Spleen (tissue), 11 donors: ENCODE results near the gene PUS10. TPM values are rescaled to one million over a fixed set of nuclear protein-coding genes. Genes with fewer than 3 reads are reported as not detected.
A peak's percentile ranks its signal among the peaks of the same experiment; 100 is the strongest.
"Not testable (repeated sequence)": the region's sequence is repeated elsewhere in the genome, so short reads cannot be mapped to it uniquely, and the experiment has no call there.

Source experiments
- DNase-seq: peaks from one replicate; pipeline ENCODE4 v3.0.0-alpha.2; 2020
- H3K27ac ChIP-seq, 8 donors: fragments of 200-600 bp; sonication (generic) in 7 of 8; 1 replicate in 4 of 8; 2 replicates in 4 of 8; pipeline versions ENCODE4 v1.5.0 to v1.8.0; 2016 to 2021; ENCODE audit warnings: inconsistent platforms in 4 of 8, mild to moderate bottlenecking in 4 of 8, moderate library complexity in 1 of 8
- H3K27me3 ChIP-seq, 7 donors: fragments of 200-600 bp; sonication (generic) in 6 of 7; replicated peaks in 1 of 7; 1 replicate in 4 of 7; 2 replicates in 3 of 7; pipeline versions ENCODE4 v1.5.0 to v1.8.0; 2016 to 2021; ENCODE audit warnings: inconsistent platforms in 3 of 7, mild to moderate bottlenecking in 1 of 7
- H3K36me3 ChIP-seq, 6 donors: fragments of 200-600 bp; sonication (generic) in 5 of 6; 1 replicate in 4 of 6; 2 replicates in 2 of 6; pipeline versions ENCODE4 v1.5.0 to v1.8.0; 2016 to 2021; ENCODE audit warnings: inconsistent platforms in 2 of 6
- H3K4me1 ChIP-seq, 6 donors: fragments of 200-600 bp; sonication (generic) in 5 of 6; 1 replicate in 3 of 6; 2 replicates in 3 of 6; pipeline versions ENCODE4 v1.5.0 to v1.8.0; 2016 to 2021; ENCODE audit warnings: inconsistent platforms in 3 of 6
- H3K4me3 ChIP-seq, 8 donors: fragments of 200-600 bp; sonication (generic) in 7 of 8; 1 replicate in 4 of 8; 2 replicates in 4 of 8; pipeline versions ENCODE4 v1.5.0 to v1.8.0; 2016 to 2021; ENCODE audit warnings: inconsistent platforms in 4 of 8, mild to moderate bottlenecking in 4 of 8, moderate library complexity in 2 of 8
- H3K9me3 ChIP-seq, 8 donors: fragments of 200-600 bp; sonication (generic) in 7 of 8; 1 replicate in 4 of 8; 2 replicates in 4 of 8; pipeline versions ENCODE4 v1.5.0 to v1.8.0; 2016 to 2021; ENCODE audit warnings: inconsistent platforms in 4 of 8
- POLR2A ChIP-seq, 3 donors: fragments of 450-650 bp; IDR thresholded peaks; one replicate each; pipeline ENCODE4 v1.5.1; 2017; ENCODE audit warnings: antibody characterized with exemption in 3 of 3, mild to moderate bottlenecking in 1 of 3
- POLR2AphosphoS5 ChIP-seq, 3 donors: sonication (generic); formaldehyde crosslinking; IDR thresholded peaks; one replicate each; pipeline ENCODE4 v1.5.1; 2017; ENCODE audit warnings: antibody characterized with exemption in 3 of 3
- WGBS, 5 donors: extraction: QIAGEN DNeasy Blood & Tissue Kit in 3 of 5; methylation state at CpG; one replicate each; pipeline versions ENCODE4 v1.1.5 to v1.1.7; 2013 to 2018; 5-methylcytosine and 5-hydroxymethylcytosine counted together
- intact Hi-C: fragments of 100-400 bp; cut with DNase I; formaldehyde crosslinking; loops from one replicate; pipeline ENCODE4 v1.15.0; 2023; ENCODE audit warnings: low total_unique reads
- polyA plus RNA-seq, 3 donors: library from polyadenylated mRNA; stranded (reverse); fragments of 200-250 nt; gene quantifications; one replicate each; pipeline ENCODE4 v1.2.1, GENCODE V29; 2013
- total RNA-seq, 7 donors: library from RNA; depleted of rRNA in 3 of 7; stranded (reverse); fragments of >200 nt in 3 of 7; fragmentation: NEBNext Ultra II Directional in 4 of 7; extraction: Animal tissue kit (Norgen Biotek cat#: 25700) in 4 of 7; gene quantifications; one replicate each; pipeline versions ENCODE4 v1.1.0 to v1.2.1, GENCODE V29; 2016 to 2021
- TF ChIP-seq, protein P1 (sequence below), 11 experiments: fragments of 200-600 bp in 7 of 11; fragments of 450-650 bp in 4 of 11; sonication (generic) in 4 of 11; IDR thresholded peaks in 8 of 11; conservative IDR thresholded peaks in 3 of 11; 1 replicate in 7 of 11; 2 replicates in 4 of 11; pipeline versions ENCODE4 v1.4.0 to v1.8.0; 2016 to 2021; ENCODE audit warnings: antibody characterized with exemption in 11 of 11, inconsistent platforms in 4 of 11, mild to moderate bottlenecking in 1 of 11
- donor health status: healthy with polysubstance abuse.
- donor health status: DM: no; HTN: no; CAD: no; lungs with moderate emphysema.
- donor health status: DM: no; HTN: no; CAD: no.
- donor health status: Bipolar disorder and iron deficiency.
- donor health status: healthy.
- donor health status: DM: no; HTN: no; CAD: no.
- donor health status: DM: yes; HTN: yes; CAD: no.

The PUS10 gene
- total and polyA plus RNA-seq, 10 donors = 3.5 to 12.6 (median 6.4) TPM

DNA sequence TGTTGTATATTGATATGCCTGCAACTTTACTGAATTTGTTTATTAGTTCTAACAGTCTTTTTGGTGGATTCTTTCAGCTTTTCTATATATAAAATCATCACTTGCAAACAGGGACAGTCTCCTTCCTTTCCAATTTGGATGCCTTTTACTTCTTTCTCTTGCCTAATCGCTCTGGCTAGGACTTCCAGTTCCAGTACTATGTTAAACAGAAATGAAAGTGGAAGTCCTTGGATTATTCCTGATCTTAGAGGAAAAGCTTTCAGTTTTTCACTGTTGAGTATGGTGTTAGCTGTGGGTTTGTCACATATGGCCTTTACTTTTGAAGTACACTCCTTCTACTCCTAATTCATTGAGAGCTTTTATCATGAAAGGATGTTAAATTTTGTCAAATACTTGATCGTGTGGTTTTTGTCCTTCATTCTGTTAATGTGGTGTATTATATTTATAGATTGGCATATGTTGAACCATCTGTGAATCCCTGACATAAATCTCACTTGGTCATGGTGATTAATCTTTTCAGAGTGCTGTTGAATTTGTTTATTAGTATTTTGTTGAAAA is 83.8 kb downstream of the PUS10 start:
- H3K4me3 ChIP-seq = no peak overlapping the region
- TF ChIP-seq, protein P1, sequence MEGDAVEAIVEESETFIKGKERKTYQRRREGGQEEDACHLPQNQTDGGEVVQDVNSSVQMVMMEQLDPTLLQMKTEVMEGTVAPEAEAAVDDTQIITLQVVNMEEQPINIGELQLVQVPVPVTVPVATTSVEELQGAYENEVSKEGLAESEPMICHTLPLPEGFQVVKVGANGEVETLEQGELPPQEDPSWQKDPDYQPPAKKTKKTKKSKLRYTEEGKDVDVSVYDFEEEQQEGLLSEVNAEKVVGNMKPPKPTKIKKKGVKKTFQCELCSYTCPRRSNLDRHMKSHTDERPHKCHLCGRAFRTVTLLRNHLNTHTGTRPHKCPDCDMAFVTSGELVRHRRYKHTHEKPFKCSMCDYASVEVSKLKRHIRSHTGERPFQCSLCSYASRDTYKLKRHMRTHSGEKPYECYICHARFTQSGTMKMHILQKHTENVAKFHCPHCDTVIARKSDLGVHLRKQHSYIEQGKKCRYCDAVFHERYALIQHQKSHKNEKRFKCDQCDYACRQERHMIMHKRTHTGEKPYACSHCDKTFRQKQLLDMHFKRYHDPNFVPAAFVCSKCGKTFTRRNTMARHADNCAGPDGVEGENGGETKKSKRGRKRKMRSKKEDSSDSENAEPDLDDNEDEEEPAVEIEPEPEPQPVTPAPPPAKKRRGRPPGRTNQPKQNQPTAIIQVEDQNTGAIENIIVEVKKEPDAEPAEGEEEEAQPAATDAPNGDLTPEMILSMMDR (IDR thresholded peaks at IDR 0.05 in 8 of 11, conservative IDR thresholded peaks at IDR 0.05 in 3 of 11) = no peak
- TF ChIP-seq POLR2AphosphoS5 (IDR thresholded peaks at IDR 0.05) = no peak
- no peak for TF ChIP-seq POLR2A (IDR thresholded peaks at IDR 0.05)
- H3K4me1 ChIP-seq = peaks cover 7 to 43% (median 19%) of the 10 kb centered on the region in 6 donors
- H3K9me3 ChIP-seq = no peaks in the 10 kb centered on the region
- H3K27me3 ChIP-seq = no peaks in the 10 kb centered on the region
- 42 to 70% (median 53%) methylated on average over 2 of the region's 2 CpGs for whole genome bisulfite sequencing, 5 donors
- H3K36me3 ChIP-seq = peaks cover 0 to 48% (median 8%) of the 10 kb centered on the region in 6 donors
- H3K27ac ChIP-seq = peak overlapping the region in 7 of 8 donors; percentile 3 to 75 (median 57)
- intact Hi-C loops = no loop called here
- DNase-seq = no peak

DNA sequence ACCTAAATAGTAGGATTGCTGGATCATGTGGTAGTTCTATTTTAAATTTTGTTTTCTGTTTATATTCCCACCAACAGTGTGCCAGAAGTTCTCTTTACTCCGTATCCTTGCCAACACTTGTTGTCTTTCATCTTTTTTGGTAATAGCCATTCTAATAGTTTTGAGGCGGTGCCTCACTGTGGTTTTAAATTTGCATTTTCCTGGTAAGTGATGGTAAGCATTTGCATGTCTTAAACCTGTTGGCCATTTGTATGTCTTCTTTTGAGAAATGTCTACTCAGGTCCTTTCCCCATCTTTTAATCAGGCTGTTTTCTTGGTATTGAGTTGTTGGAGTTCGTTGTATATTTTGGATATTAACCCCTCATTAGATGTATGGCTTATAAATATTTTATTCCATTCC is 85.1 kb downstream of the PUS10 start:
- intact Hi-C loops = no loop called here
- H3K27ac ChIP-seq = peak overlapping the region in 2 of 8 donors; percentile 57 to 75
- no peak overlapping the region for H3K4me3 ChIP-seq
- TF ChIP-seq POLR2AphosphoS5 (IDR thresholded peaks at IDR 0.05) = no peak
- TF ChIP-seq, protein P1 (IDR thresholded peaks at IDR 0.05 in 8 of 11, conservative IDR thresholded peaks at IDR 0.05 in 3 of 11) = no peak
- TF ChIP-seq POLR2A (IDR thresholded peaks at IDR 0.05) = no peak
- DNase-seq = no peak
- no peaks in the 10 kb centered on the region for H3K27me3 ChIP-seq
- peaks cover 7 to 43% (median 19%) of the 10 kb centered on the region in 6 donors for H3K4me1 ChIP-seq
- WGBS, 5 donors = 87 to 95% (median 92%) methylated on average over 3 of the region's 3 CpGs
- H3K9me3 ChIP-seq = no peaks in the 10 kb centered on the region
- peaks cover 0 to 38% (median 8%) of the 10 kb centered on the region in 6 donors for H3K36me3 ChIP-seq

DNA sequence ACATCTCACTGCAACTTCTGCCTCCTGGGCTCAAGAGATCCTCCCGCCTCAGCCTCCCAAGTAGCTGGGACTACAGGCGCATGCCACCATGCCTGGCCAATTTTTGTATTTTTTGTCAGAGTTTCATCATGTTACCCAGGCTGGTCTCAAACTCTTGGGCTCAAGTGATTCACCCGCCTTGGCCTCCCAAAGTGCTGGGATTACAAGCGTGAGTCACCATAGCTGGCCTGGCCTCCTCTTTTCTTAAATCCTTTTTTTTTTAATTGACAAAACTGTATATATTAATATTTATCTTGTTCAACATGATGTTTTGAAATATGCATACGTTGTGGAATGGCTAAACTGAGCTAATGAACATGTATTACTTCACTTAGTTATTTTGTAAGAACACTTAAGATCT is 86.0 kb downstream of the PUS10 start:
- H3K27ac ChIP-seq, H3K9me3 ChIP-seq, intact Hi-C loops, DNase-seq, H3K27me3 ChIP-seq, H3K4me3 ChIP-seq: not testable (repeated sequence)
- WGBS, 5 donors = 88 to 96% (median 94%) methylated on average over 5 of the region's 5 CpGs
- H3K4me1 ChIP-seq = peaks cover 7 to 44% (median 18%) of the 10 kb centered on the region in 6 donors
- peaks cover 0 to 38% (median 11%) of the 10 kb centered on the region in 6 donors for H3K36me3 ChIP-seq

DNA sequence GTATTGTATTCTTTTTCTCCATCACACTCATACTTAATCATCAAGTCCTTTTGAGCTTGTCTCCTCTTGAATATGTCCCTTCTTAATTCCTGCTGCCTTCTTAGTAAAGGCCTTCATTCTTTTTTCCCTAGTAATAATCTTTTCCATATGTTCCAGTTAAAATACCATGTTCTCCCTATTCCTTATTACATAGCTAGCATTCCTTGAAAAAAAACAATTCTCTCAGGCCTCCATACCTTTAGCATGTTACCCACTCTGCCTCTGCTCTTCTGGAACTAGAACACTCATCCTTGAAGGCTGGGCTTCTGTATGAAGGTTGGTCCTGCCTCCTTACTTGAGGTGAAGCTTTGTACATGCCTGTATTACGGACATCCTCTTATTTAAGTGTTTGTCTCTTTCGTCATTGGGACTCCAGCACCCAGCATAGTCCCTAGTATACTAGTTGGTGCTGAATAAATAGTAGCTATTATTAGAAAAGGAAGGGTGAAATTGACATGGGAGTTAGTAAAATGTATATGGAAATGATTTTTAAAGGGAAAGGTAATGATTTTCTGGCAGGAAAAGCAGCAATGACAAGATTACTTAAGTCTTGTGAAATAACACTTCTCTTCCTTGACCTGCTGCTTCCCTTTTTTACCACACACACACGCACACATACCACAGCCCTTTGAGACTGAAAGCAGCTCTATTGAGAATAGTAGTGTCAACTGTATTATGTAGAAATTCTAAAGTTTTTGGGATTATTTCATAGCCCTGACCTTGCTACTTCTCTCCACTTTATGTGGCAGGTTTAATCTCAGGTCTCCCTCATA is 91.1 kb downstream of the PUS10 start:
- H3K36me3 ChIP-seq = peaks cover 4 to 63% (median 46%) of the 10 kb centered on the region in 6 donors
- H3K4me3 ChIP-seq = peak overlapping the region in 1 of 8 donors; percentile 42
- no peaks in the 10 kb centered on the region for H3K27me3 ChIP-seq
- intact Hi-C loops = no loop called here
- peaks cover 0 to 37% (median 13%) of the 10 kb centered on the region in 6 donors for H3K4me1 ChIP-seq
- DNase-seq = no peak
- H3K9me3 ChIP-seq = no peaks in the 10 kb centered on the region
- TF ChIP-seq POLR2AphosphoS5 (IDR thresholded peaks at IDR 0.05) = peak in 1 of 3 donors; percentile 56
- TF ChIP-seq, protein P1 (IDR thresholded peaks at IDR 0.05 in 8 of 11, conservative IDR thresholded peaks at IDR 0.05 in 3 of 11) = no peak
- H3K27ac ChIP-seq = peak overlapping the region in 7 of 8 donors; percentile 64 to 87 (median 80)
- WGBS, 5 donors = 46 to 62% (median 53%) methylated on average over 3 of the region's 3 CpGs
